GM19043 (cell line): Measurements from ENCODE around the gene HTRA3.

Experiments
- ATAC-seq: cut with Tn5 transposase; IDR thresholded peaks from one replicate; pipeline ENCODE4 v1.9.1; 2021; ENCODE audit warnings: low read depth; ENCODE audit not compliant: unreplicated experiment

Gene HTRA3

DNA sequence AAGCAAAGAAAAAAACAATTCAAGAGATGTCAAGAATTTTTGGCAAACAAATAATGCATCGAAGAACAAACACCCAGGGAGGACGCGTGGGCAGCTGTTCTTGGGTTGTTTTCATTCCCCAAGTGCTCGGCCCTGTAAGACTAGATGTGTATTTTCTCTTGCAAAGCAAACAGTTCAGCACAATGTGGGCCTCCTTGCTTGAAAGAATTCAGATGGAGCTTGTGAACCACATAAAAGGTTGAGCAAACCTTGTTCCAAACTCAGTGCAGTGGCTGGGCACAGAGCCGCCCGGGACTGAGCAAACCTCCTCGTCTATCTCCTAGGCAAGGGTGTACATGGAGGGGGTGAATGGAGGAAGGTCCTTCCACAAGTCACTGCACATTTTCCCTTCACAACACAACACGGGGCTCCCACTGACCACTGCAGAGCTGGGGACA is 82.4 kb downstream of the HTRA3 start:
- no peak for ATAC-seq

DNA sequence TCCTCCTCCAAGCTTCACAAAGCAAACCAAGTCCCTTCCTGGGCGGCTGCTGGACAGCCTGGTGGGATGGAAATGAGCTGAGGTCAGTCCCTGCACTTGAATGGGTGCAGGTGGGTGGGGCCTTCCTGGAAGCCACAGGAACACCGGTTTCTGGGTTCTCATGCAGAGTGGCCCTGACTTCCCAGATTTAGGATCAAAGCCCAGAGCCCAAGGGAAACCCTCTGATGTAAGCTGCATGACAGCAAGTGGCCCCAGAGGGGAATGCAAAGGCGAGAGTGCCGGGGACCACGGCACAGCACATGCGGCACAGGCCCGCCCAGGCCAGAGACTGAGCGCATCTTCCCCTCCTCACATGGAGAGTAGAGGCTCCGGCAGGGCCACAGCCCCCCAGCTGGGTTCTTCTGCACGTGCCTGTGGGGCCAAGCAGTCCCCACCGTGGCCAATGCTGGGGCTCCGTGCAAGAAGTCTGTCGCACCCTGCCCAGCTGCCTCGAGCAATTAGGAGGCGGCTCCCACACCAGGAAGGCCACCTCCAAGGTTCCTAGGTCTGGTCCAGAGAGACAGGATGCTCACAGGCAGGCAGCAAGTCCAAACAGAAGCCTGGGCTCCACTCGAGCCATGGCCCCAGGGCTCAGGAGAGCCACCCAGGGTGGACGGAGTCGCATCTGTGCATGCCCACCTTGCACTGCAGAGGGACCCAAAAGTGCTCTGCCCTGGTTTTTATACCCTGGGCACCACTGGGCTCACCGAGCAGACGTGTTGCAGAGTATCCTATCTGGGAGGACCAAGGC is 83.0 kb downstream of the HTRA3 start:
- no peak for ATAC-seq

DNA sequence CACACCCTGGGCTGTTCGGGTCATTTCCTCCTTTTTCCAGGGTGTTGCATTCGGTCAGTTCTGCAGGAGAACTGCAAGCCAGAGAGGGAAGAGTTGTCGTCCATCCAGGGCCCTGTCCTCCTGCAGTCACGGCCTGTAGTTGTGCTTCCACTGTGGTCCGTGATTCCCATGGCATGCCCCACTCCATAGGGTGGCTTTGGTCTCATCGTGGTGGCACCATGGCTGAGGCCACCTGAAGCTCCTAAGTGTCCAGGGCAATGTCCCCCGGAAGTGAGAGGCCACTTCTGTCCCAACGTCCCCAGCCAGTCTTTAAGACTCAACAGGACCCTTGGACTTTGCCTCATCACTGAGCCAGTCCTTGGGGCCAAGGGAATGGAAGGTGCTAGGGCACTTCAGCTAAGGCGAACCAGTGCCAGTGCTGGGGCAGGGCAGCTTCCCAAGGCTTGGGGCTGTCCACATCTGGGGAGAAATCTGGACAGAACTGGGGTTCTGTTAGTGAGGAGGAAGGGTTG is 83.7 kb downstream of the HTRA3 start:
- ATAC-seq: no peak

DNA sequence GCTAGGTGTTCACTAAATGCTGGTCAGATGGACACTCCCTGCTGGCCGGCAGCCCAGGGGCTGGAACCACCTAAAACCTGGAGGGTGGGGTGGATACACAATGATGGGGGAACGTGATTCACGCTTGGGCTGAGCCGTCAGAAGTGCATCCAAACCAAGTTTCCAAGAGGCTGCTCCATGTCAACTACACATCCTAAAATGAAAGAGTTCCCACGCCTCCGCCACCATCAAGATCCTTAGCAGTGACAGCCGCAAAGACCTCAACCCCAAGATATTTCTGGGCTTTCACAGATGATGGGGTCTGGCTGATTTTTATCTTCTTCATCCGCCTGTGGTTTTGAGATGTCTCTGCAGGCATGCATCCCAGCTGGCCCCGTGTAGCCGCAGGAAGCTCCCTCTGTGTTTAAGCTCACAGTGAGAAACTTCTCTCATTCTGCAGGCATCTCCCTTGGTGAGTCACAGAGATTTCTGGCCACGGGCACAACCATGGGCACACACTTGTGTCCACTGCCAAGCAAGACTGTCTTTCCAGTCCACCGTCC is 84.4 kb downstream of the HTRA3 start:
- ATAC-seq: no peak

DNA sequence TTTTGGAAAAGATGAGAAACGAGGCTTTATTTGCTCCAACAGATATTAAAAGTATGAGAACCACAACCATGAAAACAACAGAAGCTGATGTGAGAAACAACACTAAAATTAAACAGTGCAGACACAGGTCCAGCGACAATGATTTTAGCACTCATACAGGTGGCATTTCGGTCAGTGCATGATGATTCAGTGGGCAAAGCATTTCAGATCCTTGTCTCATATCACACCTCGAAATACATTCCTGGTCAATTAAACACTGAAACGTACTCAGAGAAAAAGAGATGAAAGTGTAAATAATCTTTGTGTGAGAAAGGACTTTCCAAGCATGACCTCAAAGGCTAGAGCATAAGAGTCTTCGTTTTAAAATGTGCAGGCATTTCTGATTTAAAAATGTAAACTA is 85.8 kb downstream of the HTRA3 start:
- ATAC-seq: no peak

DNA sequence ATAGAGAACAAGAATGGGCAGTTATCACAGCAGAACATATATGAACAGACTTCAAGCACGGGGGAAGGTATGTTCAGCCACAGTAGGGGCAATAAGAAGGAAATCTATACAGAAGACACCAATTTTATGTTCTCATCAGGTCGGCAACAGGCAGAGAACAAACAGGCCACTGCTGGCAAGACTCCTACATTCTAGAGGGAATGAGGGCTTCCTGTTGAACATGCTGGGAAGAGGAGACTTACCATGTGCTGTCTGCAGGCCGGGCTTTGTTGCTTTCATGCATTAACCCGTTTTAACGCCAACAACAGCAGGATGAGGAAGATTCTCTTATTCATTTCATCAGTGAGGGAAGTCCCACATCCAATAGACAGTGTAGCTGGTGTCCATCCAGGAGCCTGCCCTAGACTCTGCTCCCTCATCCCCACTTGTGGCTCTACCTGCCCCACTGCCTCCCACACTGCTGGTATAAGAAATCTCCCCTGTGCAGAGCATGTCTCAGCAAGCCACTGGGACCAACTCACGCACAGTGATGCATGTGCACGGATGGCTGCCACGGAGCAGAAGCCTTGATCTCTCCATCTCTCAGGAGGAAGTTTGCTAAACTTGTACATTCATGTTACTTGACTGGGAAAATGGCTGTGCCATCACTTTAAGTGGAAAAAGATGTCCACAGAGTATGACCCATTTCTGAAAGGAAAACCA is 86.5 kb downstream of the HTRA3 start:
- ATAC-seq: no peak
